Esophagus squamous epithelium (tissue), 4 donors: ENCODE results near the gene RAB43.

Experiments used
- CTCF ChIP-seq, 6 experiments: fragments of 450-650 bp in 4 of 6; fragments of 200-600 bp in 2 of 6; sonication (generic) in 2 of 6; IDR thresholded peaks; one replicate each; pipeline ENCODE4 v1.5.1; 2016 to 2019; ENCODE audit warnings: antibody characterized with exemption in 6 of 6, mild to moderate bottlenecking in 4 of 6, moderate library complexity in 4 of 6
- POLR2A ChIP-seq, 4 donors: fragments of 450-650 bp; IDR thresholded peaks; one replicate each; pipeline ENCODE4 v1.6.1; 2017; ENCODE audit warnings: antibody characterized with exemption in 4 of 4, mild to moderate bottlenecking in 4 of 4, moderate library complexity in 3 of 4

DNA sequence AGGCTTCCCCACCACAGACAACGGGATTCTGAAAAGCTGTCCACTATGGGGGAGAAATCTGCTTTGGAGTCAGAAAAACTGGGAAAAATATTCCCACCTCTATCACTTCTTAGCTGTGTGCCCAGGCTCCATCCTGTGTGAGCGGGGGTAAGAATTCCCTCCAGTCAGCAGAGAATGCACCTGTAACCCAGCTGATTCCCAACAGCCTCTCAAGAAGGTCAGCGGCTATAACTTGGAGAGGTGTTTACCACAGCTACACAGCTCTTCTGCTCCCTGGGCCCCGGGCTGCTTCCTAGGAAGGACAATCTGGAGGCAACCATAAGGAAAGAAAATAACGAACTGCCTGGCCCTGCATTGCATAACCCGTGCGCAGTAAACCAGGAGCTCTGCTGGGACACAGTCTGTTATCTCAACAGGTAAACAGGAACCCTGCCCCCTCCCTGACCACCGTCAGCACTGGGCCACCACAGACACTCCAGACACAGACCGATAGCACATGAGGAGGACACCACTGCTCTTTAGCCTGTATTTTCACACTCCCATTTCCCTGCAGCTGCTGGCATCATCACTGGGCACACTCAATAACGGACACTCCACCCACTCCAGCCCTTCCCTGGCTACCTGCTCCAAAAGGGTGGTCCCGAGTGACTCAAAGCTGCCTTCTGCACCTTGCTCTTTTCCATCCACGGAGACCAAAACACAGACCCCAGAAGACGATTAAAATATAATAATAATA, 2.1 kb downstream of the RAB43 start:
- TF ChIP-seq POLR2A (IDR thresholded peaks at IDR 0.05) = no peak
- no peak for TF ChIP-seq CTCF (IDR thresholded peaks at IDR 0.05)
